ENCODE measurements around the gene CEP68. TPM values are rescaled to one million over a fixed set of nuclear protein-coding genes. Genes with fewer than 3 reads are reported as not detected.

CEP68 gene
- total RNA-seq, 1 donor from 2014 or later, result 38.3 TPM

GRCh38 chr2:65133626-65134025 is 77.4 kb downstream of the CEP68 start:
- no peak for DNase-seq
- Mint-ChIP-seq H3K27me3 (ENCODE audit: unreplicated experiment) (no peaks in the 10 kb centered on the region), H3K36me3 (ENCODE audit: unreplicated experiment) (no peaks in the 10 kb centered on the region), H3K4me1 (ENCODE audit: low read depth, unreplicated experiment) (no peaks in the 10 kb centered on the region), H3K4me3 (ENCODE audit: unreplicated experiment) (no peak overlapping the region), H3K9me3 (ENCODE audit: unreplicated experiment) (peaks cover 5% of the 10 kb centered on the region), H3K27ac (ENCODE audit: unreplicated experiment) (no peak overlapping the region)
- TF ChIP-seq CTCF (IDR thresholded peaks at IDR 0.05; ENCODE audit: partially characterized antibody, unreplicated experiment), result no peak

GRCh38 chr2:65134158-65134557 is 77.9 kb downstream of the CEP68 start:
- H3K27ac Mint-ChIP-seq (ENCODE audit: unreplicated experiment), result no peak overlapping the region
- no peaks in the 10 kb centered on the region for H3K27me3 Mint-ChIP-seq (ENCODE audit: unreplicated experiment)
- H3K4me3 Mint-ChIP-seq (ENCODE audit: unreplicated experiment), result no peak overlapping the region
- no peaks in the 10 kb centered on the region for H3K4me1 Mint-ChIP-seq (ENCODE audit: low read depth, unreplicated experiment)
- TF ChIP-seq CTCF (IDR thresholded peaks at IDR 0.05; ENCODE audit: partially characterized antibody, unreplicated experiment), result no peak
- H3K9me3 Mint-ChIP-seq (ENCODE audit: unreplicated experiment), result peaks cover 5% of the 10 kb centered on the region
- DNase-seq, result no peak
- no peaks in the 10 kb centered on the region for H3K36me3 Mint-ChIP-seq (ENCODE audit: unreplicated experiment)

- DNase-seq, result no peak
- Mint-ChIP-seq H3K27ac (ENCODE audit: unreplicated experiment) (no peak overlapping the region), H3K9me3 (ENCODE audit: unreplicated experiment) (peaks cover under 1% of the 10 kb centered on the region), H3K4me1 (ENCODE audit: low read depth, unreplicated experiment) (no peaks in the 10 kb centered on the region), H3K36me3 (ENCODE audit: unreplicated experiment) (no peaks in the 10 kb centered on the region), H3K27me3 (ENCODE audit: unreplicated experiment) (no peaks in the 10 kb centered on the region), H3K4me3 (ENCODE audit: unreplicated experiment) (no peak overlapping the region)
- no peak for TF ChIP-seq CTCF (IDR thresholded peaks at IDR 0.05; ENCODE audit: partially characterized antibody, unreplicated experiment)
These were observed 80.0 kb downstream of the CEP68 start for GRCh38 chr2:65136253-65136652.

Other genes starting within 250 kb of the CEP68 start
- gene SLC1A4, start 67.0 kb upstream of the CEP68 start, total RNA-seq (ENCODE audit: unreplicated experiment), result 27.9 TPM
- gene RAB1A, start 73.7 kb downstream of the CEP68 start, total RNA-seq (ENCODE audit: unreplicated experiment), result 161 TPM
- 223 TPM for gene ACTR2, start 171.4 kb downstream of the CEP68 start, total RNA-seq (ENCODE audit: unreplicated experiment)

All from glutamatergic neuron (in vitro differentiated cells).